Measurements from ENCODE around the gene ARHGEF28. TPM values are rescaled to one million over a fixed set of nuclear protein-coding genes. Genes with fewer than 3 reads are reported as not detected.

Gene ARHGEF28
- total and polyA plus RNA-seq, 9 of the 15 experiments (the other 6 are each of a cell fraction or from before 2014, with no cell fraction given), result 0.27 TPM; not detected in 8

DNA sequence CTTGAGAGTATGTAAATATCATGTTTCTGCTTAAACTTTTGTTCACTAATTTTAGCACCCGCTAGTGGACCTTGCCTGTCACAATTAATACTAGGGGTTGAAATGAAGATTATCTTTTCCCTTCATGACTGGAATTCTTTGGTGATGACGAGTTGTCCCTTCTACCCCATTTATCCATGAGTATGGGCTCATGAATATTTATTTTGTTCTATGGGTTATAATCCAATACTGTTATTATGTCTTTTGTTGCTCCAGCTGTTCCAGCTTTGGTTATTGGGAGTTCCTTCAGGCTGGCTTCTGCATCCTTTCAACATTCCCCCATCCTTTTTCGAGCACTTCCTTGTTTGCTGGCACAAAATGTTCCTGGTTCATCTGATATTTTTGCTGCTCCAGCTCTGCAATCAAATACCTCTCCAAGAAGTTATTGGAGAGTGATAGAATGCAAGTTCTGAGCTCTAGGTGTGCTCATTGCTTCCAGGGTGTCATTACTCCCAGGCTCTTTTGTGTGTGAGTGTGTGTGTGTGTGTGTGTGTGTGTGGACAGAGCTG lies 19.7 kb upstream of the ARHGEF28 start:
- Histone ChIP-seq H3K9me1 (ENCODE audit: control insufficient read depth, insufficient read depth, low read length) (no peaks in the 10 kb centered on the region), H3K9me3 (replicated peaks; ENCODE audit: control insufficient read depth, insufficient read depth, low read depth, low read length) (no peaks in the 10 kb centered on the region), H3K79me2 (ENCODE audit: control insufficient read depth, insufficient read depth, low read length) (no peaks in the 10 kb centered on the region), H3K4me3 (no peak overlapping the region), H3K4me2 (ENCODE audit: insufficient read depth, low read length) (no peak overlapping the region), H3K4me1 (replicated peaks in 1 of 2; ENCODE audit: control insufficient read depth in 2 of 2, insufficient read depth in 2 of 2, low read length in 2 of 2) (no peaks in the 10 kb centered on the region), H4K20me1 (replicated peaks; ENCODE audit: control insufficient read depth, insufficient read depth, low read length) (no peaks in the 10 kb centered on the region), H3K9ac (ENCODE audit: insufficient read depth in 1 of 2, low read depth in 2 of 2, low read length in 2 of 2) (no peak overlapping the region), H3K36me3 (ENCODE audit: control insufficient read depth, insufficient read depth, low read length) (no peaks in the 10 kb centered on the region), H3K27ac (ENCODE audit: extremely low read depth, low read depth, low read length) (no peak overlapping the region), H2AFZ (ENCODE audit: low read depth, low read length) (no peak overlapping the region), H3K27me3 (ENCODE audit: control insufficient read depth in 2 of 2, insufficient read depth in 2 of 2, low read length in 2 of 2) (no peaks in the 10 kb centered on the region)
- no peak for TF ChIP-seq NUFIP1 (IDR thresholded peaks at IDR 0.05; ENCODE audit: partially characterized antibody)
- TF ChIP-seq ZNF134 (CRISPR knock-in tag; conservative IDR thresholded peaks at IDR 0.05), result no peak
- no peak for TF ChIP-seq HMGN3 (IDR thresholded peaks at IDR 0.05; ENCODE audit: borderline replicate concordance, extremely low read depth, insufficient read length, low read depth, low read length)
- no TSS peak for BruUV-seq (replicated peaks)
- CTCF ChIA-PET (ENCODE audit: low intra/inter-chr PET ratio), result no interaction called here
- WGBS (ENCODE audit: insufficient coverage, low coverage, missing lambda C conversion rate), result 0% methylated on average over 3 of the region's 3 CpGs
- DNase-seq (ENCODE audit: extremely low read depth in 1 of 4, low spot score in 3 of 4) (no peak), FAIRE-seq (no peak), ATAC-seq (no peak)
- POLR2A ChIA-PET, result no interaction called here
- intact Hi-C loops (cut with micrococcal nuclease) (no loop called here), in situ Hi-C loops (cut with MboI) (no loop called here)

DNA sequence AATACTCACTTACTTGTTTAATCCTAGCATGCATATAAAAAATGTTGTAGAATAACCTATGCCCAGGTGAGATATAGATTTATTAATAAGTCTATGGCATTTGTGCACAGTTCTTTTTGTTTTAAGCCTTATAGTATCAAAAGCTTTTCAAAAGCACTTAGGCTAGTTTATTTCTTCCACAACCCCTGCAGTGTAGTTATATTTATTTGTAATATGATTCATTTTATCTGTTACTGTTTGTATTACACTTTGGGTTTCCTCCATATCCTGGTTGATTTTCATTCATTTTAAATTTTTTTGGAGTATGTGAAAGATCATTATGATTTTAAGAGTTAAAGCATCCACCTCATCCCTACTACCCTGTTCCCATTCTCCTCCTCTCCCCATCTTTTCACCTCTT lies 18.8 kb upstream of the ARHGEF28 start:
- intact Hi-C loops (cut with micrococcal nuclease), result no loop called here
- FAIRE-seq (no peak), DNase-seq (ENCODE audit: extremely low read depth in 1 of 4, low spot score in 3 of 4) (no peak), ATAC-seq (no peak)
- CTCF ChIA-PET (ENCODE audit: low intra/inter-chr PET ratio), result no interaction called here
- Histone ChIP-seq H3K4me2 (ENCODE audit: insufficient read depth, low read length) (no peak overlapping the region), H3K27me3 (ENCODE audit: control insufficient read depth in 2 of 2, insufficient read depth in 2 of 2, low read length in 2 of 2) (no peaks in the 10 kb centered on the region), H2AFZ (ENCODE audit: low read depth, low read length) (no peak overlapping the region), H4K20me1 (replicated peaks; ENCODE audit: control insufficient read depth, insufficient read depth, low read length) (no peaks in the 10 kb centered on the region), H3K4me3 (no peak overlapping the region), H3K9me1 (ENCODE audit: control insufficient read depth, insufficient read depth, low read length) (no peaks in the 10 kb centered on the region), H3K27ac (ENCODE audit: extremely low read depth, low read depth, low read length) (no peak overlapping the region), H3K36me3 (ENCODE audit: control insufficient read depth, insufficient read depth, low read length) (no peaks in the 10 kb centered on the region), H3K9ac (ENCODE audit: insufficient read depth in 1 of 2, low read depth in 2 of 2, low read length in 2 of 2) (no peak overlapping the region), H3K4me1 (replicated peaks in 1 of 2; ENCODE audit: control insufficient read depth in 2 of 2, insufficient read depth in 2 of 2, low read length in 2 of 2) (no peaks in the 10 kb centered on the region), H3K79me2 (ENCODE audit: control insufficient read depth, insufficient read depth, low read length) (no peaks in the 10 kb centered on the region), H3K9me3 (replicated peaks; ENCODE audit: control insufficient read depth, insufficient read depth, low read depth, low read length) (no peaks in the 10 kb centered on the region)
- no TSS peak for BruUV-seq (replicated peaks)
- in situ Hi-C loops (cut with MboI), result no loop called here
- POLR2A ChIA-PET, result no interaction called here
- no peak for TF ChIP-seq SOX6 (IDR thresholded peaks at IDR 0.05)
- no peak for TF ChIP-seq E2F3 (CRISPR knock-in tag; IDR thresholded peaks at IDR 0.05)
- no peak for TF ChIP-seq CTBP1 (IDR thresholded peaks at IDR 0.05; ENCODE audit: borderline replicate concordance)
- TF ChIP-seq, protein P1, sequence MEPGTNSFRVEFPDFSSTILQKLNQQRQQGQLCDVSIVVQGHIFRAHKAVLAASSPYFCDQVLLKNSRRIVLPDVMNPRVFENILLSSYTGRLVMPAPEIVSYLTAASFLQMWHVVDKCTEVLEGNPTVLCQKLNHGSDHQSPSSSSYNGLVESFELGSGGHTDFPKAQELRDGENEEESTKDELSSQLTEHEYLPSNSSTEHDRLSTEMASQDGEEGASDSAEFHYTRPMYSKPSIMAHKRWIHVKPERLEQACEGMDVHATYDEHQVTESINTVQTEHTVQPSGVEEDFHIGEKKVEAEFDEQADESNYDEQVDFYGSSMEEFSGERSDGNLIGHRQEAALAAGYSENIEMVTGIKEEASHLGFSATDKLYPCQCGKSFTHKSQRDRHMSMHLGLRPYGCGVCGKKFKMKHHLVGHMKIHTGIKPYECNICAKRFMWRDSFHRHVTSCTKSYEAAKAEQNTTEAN (CRISPR knock-in tag; IDR thresholded peaks at IDR 0.05), result no peak
- no peak for TF ChIP-seq SUPT5H (IDR thresholded peaks at IDR 0.05)
- TF ChIP-seq ZNF639 (CRISPR knock-in tag; conservative IDR thresholded peaks at IDR 0.05 in 1 of 2, IDR thresholded peaks at IDR 0.05 in 1 of 2), result no peak
- TF ChIP-seq CBX1 (IDR thresholded peaks at IDR 0.05; ENCODE audit: low read depth), result no peak
- TF ChIP-seq ZNF507 (tag; conservative IDR thresholded peaks at IDR 0.05), result no peak
- TF ChIP-seq, protein P2, sequence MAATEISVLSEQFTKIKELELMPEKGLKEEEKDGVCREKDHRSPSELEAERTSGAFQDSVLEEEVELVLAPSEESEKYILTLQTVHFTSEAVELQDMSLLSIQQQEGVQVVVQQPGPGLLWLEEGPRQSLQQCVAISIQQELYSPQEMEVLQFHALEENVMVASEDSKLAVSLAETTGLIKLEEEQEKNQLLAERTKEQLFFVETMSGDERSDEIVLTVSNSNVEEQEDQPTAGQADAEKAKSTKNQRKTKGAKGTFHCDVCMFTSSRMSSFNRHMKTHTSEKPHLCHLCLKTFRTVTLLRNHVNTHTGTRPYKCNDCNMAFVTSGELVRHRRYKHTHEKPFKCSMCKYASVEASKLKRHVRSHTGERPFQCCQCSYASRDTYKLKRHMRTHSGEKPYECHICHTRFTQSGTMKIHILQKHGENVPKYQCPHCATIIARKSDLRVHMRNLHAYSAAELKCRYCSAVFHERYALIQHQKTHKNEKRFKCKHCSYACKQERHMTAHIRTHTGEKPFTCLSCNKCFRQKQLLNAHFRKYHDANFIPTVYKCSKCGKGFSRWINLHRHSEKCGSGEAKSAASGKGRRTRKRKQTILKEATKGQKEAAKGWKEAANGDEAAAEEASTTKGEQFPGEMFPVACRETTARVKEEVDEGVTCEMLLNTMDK (IDR thresholded peaks at IDR 0.05; ENCODE audit: borderline replicate concordance, insufficient read depth, low read depth, low read length, poor library complexity, severe bottlenecking), result no peak
- TF ChIP-seq ZNF764 (CRISPR knock-in tag; IDR thresholded peaks at IDR 0.05; ENCODE audit: low read depth), result no peak
